ENCODE data around the gene PGLYRP3.

PGLYRP3 gene

GRCh38 chr1:153307221-153307600, 5.5 kb downstream of the PGLYRP3 start:
- H3K9me3 ChIP-seq (ENCODE audit: control insufficient read depth, low read length): no peaks in the 10 kb centered on the region
- no peak for DNase-seq (ENCODE audit: low read depth)
- H3K9ac ChIP-seq (ENCODE audit: low read length): no peak overlapping the region
- peaks cover 21% of the 10 kb centered on the region for H3K27me3 ChIP-seq (replicated peaks; ENCODE audit: control insufficient read depth, insufficient read depth, low read length)
- H3K4me3 ChIP-seq (ENCODE audit: low read length): no peak overlapping the region
- no peaks in the 10 kb centered on the region for H3K4me1 ChIP-seq (ENCODE audit: control insufficient read depth, insufficient read depth, low read length)
- no peaks in the 10 kb centered on the region for H3K36me3 ChIP-seq (ENCODE audit: control insufficient read depth, insufficient read depth, low read length, severe bottlenecking)

DNA sequence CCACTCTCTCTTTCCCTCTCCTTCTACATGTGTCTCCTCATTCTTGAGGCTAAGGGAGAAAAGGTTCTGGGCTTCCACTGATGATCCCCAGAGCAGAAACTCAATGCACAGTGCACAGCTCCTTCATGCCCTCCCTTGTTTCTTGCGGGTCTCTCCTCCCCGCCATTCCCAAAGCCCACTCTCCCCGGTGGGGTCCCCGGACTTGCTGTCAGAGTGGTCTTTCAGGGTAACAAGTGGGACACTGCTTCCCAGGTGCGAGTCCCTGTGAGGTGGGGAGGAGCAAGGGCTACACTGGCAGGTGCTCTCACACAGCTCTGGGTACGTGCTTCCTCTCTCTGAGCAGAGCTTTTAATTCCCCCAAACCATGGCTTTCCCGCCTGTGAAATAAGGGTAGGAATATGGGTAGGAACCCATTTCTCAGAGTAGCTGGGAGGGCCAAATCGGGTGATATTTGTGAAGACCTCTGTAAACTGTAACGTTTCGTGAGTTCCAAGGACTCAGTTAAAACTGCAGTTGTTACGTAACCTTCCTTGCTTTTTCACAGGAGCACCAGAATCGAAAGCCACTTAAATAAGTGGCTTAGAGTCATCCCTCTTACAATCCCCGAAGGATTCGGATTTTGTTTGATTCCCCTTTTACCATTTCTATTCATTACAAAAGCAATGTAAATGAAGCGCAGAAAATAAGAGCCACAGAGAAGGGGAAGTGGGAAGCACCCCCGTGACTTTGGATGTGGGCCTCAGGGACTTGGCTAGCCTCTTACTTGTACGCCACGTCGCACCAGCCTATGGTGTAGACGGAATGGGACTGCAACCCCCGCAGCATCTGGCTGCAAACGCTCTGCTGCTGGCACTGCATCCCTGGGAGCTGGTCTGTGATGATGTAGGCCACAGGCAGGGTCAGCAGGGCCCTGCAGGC, 6.2 kb downstream of the PGLYRP3 start:
- no peaks in the 10 kb centered on the region for H3K36me3 ChIP-seq (ENCODE audit: control insufficient read depth, insufficient read depth, low read length, severe bottlenecking)
- no peaks in the 10 kb centered on the region for H3K4me1 ChIP-seq (ENCODE audit: control insufficient read depth, insufficient read depth, low read length)
- H3K27me3 ChIP-seq (replicated peaks; ENCODE audit: control insufficient read depth, insufficient read depth, low read length): peaks cover 20% of the 10 kb centered on the region
- H3K9me3 ChIP-seq (ENCODE audit: control insufficient read depth, low read length): no peaks in the 10 kb centered on the region
- no peak for DNase-seq (ENCODE audit: low read depth)
- H3K9ac ChIP-seq (ENCODE audit: low read length): no peak overlapping the region
- H3K4me3 ChIP-seq (ENCODE audit: low read length): no peak overlapping the region

DNA sequence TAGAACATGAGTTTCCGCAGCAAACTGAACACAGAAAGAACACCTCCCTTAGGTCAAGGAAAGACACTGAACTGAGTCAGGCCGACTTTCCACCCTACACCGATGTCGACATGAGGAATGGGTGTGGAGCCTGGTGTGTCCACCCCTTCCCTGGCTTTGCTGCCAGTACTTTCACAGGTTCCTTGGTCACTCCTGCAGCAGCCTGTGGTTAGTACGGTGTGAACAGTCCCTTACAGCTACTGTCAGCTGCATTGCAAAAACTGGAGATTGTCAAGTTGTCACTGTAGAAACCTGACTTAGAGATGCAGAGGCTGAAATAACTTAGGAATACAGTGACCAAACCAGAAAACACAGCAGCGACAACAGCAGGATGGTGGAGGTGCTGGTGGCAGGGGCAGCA, 7.1 kb downstream of the PGLYRP3 start:
- H3K9me3 ChIP-seq (ENCODE audit: control insufficient read depth, low read length): no peaks in the 10 kb centered on the region
- no peaks in the 10 kb centered on the region for H3K4me1 ChIP-seq (ENCODE audit: control insufficient read depth, insufficient read depth, low read length)
- DNase-seq (ENCODE audit: low read depth): no peak
- H3K4me3 ChIP-seq (ENCODE audit: low read length): no peak overlapping the region
- H3K36me3 ChIP-seq (ENCODE audit: control insufficient read depth, insufficient read depth, low read length, severe bottlenecking): no peaks in the 10 kb centered on the region
- peaks cover 25% of the 10 kb centered on the region for H3K27me3 ChIP-seq (replicated peaks; ENCODE audit: control insufficient read depth, insufficient read depth, low read length)
- no peak overlapping the region for H3K9ac ChIP-seq (ENCODE audit: low read length)

DNA sequence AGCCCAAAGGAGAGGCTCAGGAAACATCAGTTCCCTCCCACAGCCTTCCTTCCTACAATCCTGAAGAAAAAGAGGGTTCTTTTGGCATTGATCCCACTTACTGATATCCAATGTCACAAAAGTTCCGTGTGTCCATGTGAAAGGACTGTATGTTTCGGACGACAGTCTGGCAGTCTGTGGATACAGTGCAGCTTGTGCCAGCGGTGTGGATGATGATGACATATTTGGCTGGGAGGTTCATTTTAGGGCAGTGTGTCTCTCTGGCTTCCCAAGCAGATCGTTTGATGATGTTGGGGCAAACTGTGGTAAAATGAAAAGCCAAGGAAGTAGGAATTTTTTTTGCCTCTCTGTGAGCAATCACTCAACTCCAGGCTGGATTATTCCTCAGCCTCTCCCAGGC, 10.4 kb downstream of the PGLYRP3 start:
- H3K4me1 ChIP-seq (ENCODE audit: control insufficient read depth, insufficient read depth, low read length): no peaks in the 10 kb centered on the region
- H3K9me3 ChIP-seq (ENCODE audit: control insufficient read depth, low read length): no peaks in the 10 kb centered on the region
- peaks cover 30% of the 10 kb centered on the region for H3K27me3 ChIP-seq (replicated peaks; ENCODE audit: control insufficient read depth, insufficient read depth, low read length)
- no peak for DNase-seq (ENCODE audit: low read depth)
- no peaks in the 10 kb centered on the region for H3K36me3 ChIP-seq (ENCODE audit: control insufficient read depth, insufficient read depth, low read length, severe bottlenecking)
- H3K9ac ChIP-seq (ENCODE audit: low read length): no peak overlapping the region
- H3K4me3 ChIP-seq (ENCODE audit: low read length): no peak overlapping the region

- no peak for DNase-seq (ENCODE audit: low read depth)
- Histone ChIP-seq H3K9ac (ENCODE audit: low read length) (no peak overlapping the region), H3K4me3 (ENCODE audit: low read length) (no peak overlapping the region), H3K4me1 (ENCODE audit: control insufficient read depth, insufficient read depth, low read length) (no peaks in the 10 kb centered on the region), H3K36me3 (ENCODE audit: control insufficient read depth, insufficient read depth, low read length, severe bottlenecking) (no peaks in the 10 kb centered on the region), H3K9me3 (ENCODE audit: control insufficient read depth, low read length) (no peaks in the 10 kb centered on the region), H3K27me3 (replicated peaks; ENCODE audit: control insufficient read depth, insufficient read depth, low read length) (peaks cover 43% of the 10 kb centered on the region)
These were observed 18.9 kb downstream of the PGLYRP3 start for GRCh38 chr1:153293851-153294250.

DNA sequence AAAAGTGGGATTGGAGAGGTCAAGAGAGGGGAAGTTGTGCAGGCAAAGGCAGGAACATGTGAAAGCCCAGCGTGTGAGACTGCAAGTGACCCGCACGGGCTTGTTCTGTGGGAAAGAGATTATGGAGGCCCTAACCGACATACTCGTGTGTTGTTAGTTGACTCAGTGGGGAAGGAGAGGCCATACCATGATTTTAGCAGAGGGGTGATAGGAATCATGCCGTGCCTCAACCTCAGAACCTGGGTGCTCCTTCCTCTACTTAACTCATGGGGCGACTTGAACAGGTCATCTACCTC, 19.3 kb downstream of the PGLYRP3 start:
- H3K9ac ChIP-seq (ENCODE audit: low read length): no peak overlapping the region
- DNase-seq (ENCODE audit: low read depth): no peak
- no peaks in the 10 kb centered on the region for H3K9me3 ChIP-seq (ENCODE audit: control insufficient read depth, low read length)
- no peak overlapping the region for H3K4me3 ChIP-seq (ENCODE audit: low read length)
- H3K27me3 ChIP-seq (replicated peaks; ENCODE audit: control insufficient read depth, insufficient read depth, low read length): peaks cover 39% of the 10 kb centered on the region
- no peaks in the 10 kb centered on the region for H3K4me1 ChIP-seq (ENCODE audit: control insufficient read depth, insufficient read depth, low read length)
- H3K36me3 ChIP-seq (ENCODE audit: control insufficient read depth, insufficient read depth, low read length, severe bottlenecking): no peaks in the 10 kb centered on the region

GRCh38 chr1:153292740-153293479, 19.8 kb downstream of the PGLYRP3 start:
- no peak for DNase-seq (ENCODE audit: low read depth)
- peaks cover 36% of the 10 kb centered on the region for H3K27me3 ChIP-seq (replicated peaks; ENCODE audit: control insufficient read depth, insufficient read depth, low read length)
- H3K4me3 ChIP-seq (ENCODE audit: low read length): no peak overlapping the region
- H3K9me3 ChIP-seq (ENCODE audit: control insufficient read depth, low read length): no peaks in the 10 kb centered on the region
- H3K36me3 ChIP-seq (ENCODE audit: control insufficient read depth, insufficient read depth, low read length, severe bottlenecking): no peaks in the 10 kb centered on the region
- H3K4me1 ChIP-seq (ENCODE audit: control insufficient read depth, insufficient read depth, low read length): no peaks in the 10 kb centered on the region
- H3K9ac ChIP-seq (ENCODE audit: low read length): no peak overlapping the region

DNA sequence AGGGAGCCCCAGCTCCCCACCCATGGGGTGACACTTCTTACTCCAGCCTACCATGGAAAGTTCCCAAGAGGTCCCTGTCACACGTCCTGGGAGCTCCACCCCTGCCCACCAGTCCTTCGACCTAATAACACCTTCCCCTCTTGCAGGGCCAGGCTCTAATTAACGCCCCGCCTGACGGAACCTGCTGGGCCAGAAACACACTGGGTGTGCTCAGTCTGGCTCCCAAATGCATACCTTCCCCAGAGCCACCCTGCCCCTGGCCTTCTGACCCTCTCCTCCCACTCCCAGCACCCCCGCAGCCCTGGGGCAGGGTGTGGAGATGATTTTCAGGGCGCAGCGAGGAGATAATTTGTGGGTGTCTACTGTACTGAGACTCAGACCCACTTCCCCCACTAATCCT, 20.6 kb downstream of the PGLYRP3 start:
- H3K4me3 ChIP-seq (ENCODE audit: low read length): no peak overlapping the region
- no peak for DNase-seq (ENCODE audit: low read depth)
- H3K27me3 ChIP-seq (replicated peaks; ENCODE audit: control insufficient read depth, insufficient read depth, low read length): peaks cover 32% of the 10 kb centered on the region
- no peaks in the 10 kb centered on the region for H3K36me3 ChIP-seq (ENCODE audit: control insufficient read depth, insufficient read depth, low read length, severe bottlenecking)
- no peak overlapping the region for H3K9ac ChIP-seq (ENCODE audit: low read length)
- H3K9me3 ChIP-seq (ENCODE audit: control insufficient read depth, low read length): no peaks in the 10 kb centered on the region
- H3K4me1 ChIP-seq (ENCODE audit: control insufficient read depth, insufficient read depth, low read length): no peaks in the 10 kb centered on the region

- H3K4me3 ChIP-seq (ENCODE audit: low read length): no peak overlapping the region
- no peak overlapping the region for H3K9ac ChIP-seq (ENCODE audit: low read length)
These were observed 21.2 kb downstream of the PGLYRP3 start for GRCh38 chr1:153291514-153291913.

GRCh38 chr1:153288634-153289275, 24.0 kb downstream of the PGLYRP3 start:
- no peaks in the 10 kb centered on the region for H3K36me3 ChIP-seq (ENCODE audit: control insufficient read depth, insufficient read depth, low read length, severe bottlenecking)
- DNase-seq (ENCODE audit: low read depth): no peak
- no peaks in the 10 kb centered on the region for H3K9me3 ChIP-seq (ENCODE audit: control insufficient read depth, low read length)
- peaks cover 24% of the 10 kb centered on the region for H3K27me3 ChIP-seq (replicated peaks; ENCODE audit: control insufficient read depth, insufficient read depth, low read length)
- H3K4me3 ChIP-seq (ENCODE audit: low read length): no peak overlapping the region
- H3K9ac ChIP-seq (ENCODE audit: low read length): no peak overlapping the region
- no peaks in the 10 kb centered on the region for H3K4me1 ChIP-seq (ENCODE audit: control insufficient read depth, insufficient read depth, low read length)

More at GRCh38 chr1:153291514-153291913, 21.2 kb downstream of the PGLYRP3 start:
- no peak for DNase-seq (ENCODE audit: low read depth)
- H3K9me3 ChIP-seq (ENCODE audit: control insufficient read depth, low read length): no peaks in the 10 kb centered on the region
- H3K36me3 ChIP-seq (ENCODE audit: control insufficient read depth, insufficient read depth, low read length, severe bottlenecking): no peaks in the 10 kb centered on the region
- H3K27me3 ChIP-seq (replicated peaks; ENCODE audit: control insufficient read depth, insufficient read depth, low read length): peaks cover 29% of the 10 kb centered on the region
- no peaks in the 10 kb centered on the region for H3K4me1 ChIP-seq (ENCODE audit: control insufficient read depth, insufficient read depth, low read length)

- Histone ChIP-seq H3K4me1 (ENCODE audit: control insufficient read depth, insufficient read depth, low read length) (no peaks in the 10 kb centered on the region), H3K9me3 (ENCODE audit: control insufficient read depth, low read length) (no peaks in the 10 kb centered on the region), H3K36me3 (ENCODE audit: control insufficient read depth, insufficient read depth, low read length, severe bottlenecking) (no peaks in the 10 kb centered on the region), H3K9ac (ENCODE audit: low read length) (no peak overlapping the region), H3K27me3 (replicated peaks; ENCODE audit: control insufficient read depth, insufficient read depth, low read length) (peaks cover 11% of the 10 kb centered on the region), H3K4me3 (ENCODE audit: low read length) (no peak overlapping the region)
- DNase-seq (ENCODE audit: low read depth): no peak
These were observed 34.9 kb downstream of the PGLYRP3 start for GRCh38 chr1:153277852-153278251.

Measured in adipocyte (in vitro differentiated cells).